HG03139 (cell line): ENCODE measurements around the gene GM2A.
"Not testable (repeated sequence)": the region's sequence is repeated elsewhere in the genome, so short reads cannot be mapped to it uniquely, and the experiment has no call there.

Experiments
- ATAC-seq: cut with Tn5 transposase; IDR thresholded peaks from one replicate; pipeline ENCODE4 v1.9.1; 2021; ENCODE audit not compliant: unreplicated experiment

Gene GM2A

DNA sequence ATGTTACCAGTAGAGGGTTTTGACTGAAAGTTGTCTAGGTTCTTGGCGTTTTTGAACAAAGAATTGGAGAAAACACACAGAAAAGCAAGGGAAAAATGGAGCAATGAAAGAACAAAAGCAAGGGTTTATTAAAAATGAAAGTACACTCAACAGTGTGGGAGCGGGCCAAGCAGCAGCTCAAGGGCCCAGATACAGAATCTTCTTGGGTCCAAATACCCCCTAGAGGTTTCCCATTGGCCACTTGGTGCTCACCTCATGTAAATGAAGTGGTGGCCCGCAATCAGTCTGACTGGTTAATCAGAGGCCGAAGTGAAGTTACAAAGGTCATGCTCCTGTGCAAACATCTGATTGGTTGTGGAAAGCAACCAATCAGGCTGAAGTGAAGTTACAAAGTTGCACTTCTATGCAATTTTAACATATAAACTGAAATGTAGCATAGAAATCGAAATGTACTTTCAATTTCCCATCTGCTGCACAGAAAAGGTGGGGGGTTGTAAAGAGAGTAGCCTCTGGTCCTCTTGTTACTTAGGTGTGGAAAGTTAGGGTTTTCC lies 1.9 kb upstream of the GM2A start:
- ATAC-seq: no peak

DNA sequence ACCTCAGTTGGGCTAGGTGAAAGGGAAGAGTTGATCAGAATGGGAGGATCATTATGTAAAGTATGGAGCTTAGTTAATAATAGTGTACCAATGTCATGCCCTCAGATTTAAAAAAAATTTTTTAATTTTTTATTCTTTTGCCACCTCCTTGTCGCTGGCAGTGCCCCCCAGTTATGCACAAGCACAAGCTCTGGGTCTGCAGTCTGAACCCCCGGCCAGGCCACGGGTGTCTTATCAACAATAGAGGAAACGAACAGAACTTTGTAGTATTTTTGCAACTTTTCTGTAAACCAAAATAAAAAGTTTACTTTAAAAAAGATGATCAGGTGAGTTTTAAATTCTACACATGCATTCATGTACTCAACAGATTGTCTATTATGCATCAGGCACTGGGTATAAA lies 1.4 kb upstream of the GM2A start:
- no peak for ATAC-seq

DNA sequence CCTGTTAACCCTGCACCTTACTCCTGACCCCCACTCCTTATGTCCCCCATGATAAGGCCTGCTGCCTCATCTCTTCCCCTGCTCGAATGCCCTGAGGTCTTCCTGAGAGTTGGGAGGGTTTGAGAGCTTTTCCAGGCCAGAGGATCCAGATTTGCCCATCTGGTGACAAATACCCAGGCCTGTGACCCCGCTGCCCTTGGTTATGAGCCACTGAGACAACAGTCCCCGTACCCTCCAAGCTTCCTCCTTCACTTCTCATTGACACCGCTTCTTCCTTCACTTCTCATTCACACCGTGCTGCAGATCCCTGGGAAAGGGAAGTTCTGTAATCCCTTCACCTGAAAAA lies 593 bp downstream of the GM2A start:
- ATAC-seq: no peak

DNA sequence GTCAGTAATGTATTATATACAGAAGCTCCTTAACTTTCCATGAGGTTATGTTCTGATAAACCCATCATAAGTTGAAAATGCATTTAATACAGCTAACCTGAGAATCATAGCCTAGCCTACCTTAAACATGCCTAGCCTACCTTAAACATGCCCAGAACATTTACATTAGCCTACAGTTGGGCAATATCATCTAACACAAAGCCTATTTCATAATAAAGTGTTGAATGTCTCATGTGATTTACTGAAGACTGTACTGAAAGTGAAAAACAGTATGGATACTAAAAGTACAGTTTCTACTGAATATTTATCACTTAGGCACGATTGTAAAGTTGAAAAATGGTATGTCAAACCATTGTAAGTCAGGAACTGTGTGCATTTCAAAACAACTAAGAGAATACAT lies 1.6 kb downstream of the GM2A start:
- ATAC-seq: no peak

DNA sequence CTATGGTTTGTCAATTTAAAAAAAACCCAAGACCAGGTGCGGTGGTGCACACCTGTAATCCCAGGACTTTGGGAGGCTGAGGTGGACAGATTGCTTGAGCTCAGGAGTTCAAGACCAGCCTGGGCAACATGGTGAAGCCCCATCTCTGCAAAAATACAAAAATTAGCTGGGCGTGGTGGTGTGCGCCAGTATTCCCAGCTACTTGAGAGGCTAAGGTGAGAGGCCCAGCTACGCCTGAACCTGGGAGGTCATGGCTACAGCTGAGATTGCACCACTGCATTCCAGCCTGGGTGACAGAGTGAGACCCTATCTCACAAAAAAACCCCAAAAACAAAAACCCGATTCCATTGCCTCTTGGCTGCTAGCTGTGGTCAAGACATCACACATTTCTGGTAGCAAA lies 2.0 kb downstream of the GM2A start:
- ATAC-seq: not testable (repeated sequence)

DNA sequence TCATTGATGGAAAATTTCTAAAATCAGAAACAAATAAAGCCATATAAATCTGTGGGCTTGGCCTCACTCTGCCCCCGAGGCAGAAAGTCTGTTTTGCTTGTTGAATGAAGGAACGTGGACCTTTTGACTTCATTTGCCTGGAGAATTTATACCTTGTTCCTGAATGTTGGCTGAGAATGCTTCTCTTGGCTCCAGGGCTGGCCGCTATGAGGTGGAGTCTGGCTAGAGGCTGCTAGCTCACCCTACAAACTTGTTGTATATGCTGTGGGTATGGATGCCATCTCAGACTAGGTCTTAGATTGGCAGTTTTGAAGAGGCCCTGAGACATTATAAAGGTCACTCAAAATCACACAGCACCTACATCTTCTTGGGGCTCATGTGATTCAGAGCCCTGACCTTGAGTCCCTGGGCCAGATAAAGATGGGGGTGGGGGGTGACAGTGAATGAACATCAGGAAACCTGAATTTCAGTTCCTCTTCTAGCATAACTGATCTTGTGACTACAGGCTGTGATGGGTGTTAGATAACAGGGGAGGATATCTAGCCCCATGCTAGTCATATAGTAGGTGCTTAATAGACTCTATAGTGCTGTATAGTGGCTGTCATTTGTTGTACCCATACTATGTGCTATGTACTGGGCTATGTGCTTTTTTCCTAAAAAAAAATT lies 2.8 kb downstream of the GM2A start:
- ATAC-seq: peak; percentile 36

DNA sequence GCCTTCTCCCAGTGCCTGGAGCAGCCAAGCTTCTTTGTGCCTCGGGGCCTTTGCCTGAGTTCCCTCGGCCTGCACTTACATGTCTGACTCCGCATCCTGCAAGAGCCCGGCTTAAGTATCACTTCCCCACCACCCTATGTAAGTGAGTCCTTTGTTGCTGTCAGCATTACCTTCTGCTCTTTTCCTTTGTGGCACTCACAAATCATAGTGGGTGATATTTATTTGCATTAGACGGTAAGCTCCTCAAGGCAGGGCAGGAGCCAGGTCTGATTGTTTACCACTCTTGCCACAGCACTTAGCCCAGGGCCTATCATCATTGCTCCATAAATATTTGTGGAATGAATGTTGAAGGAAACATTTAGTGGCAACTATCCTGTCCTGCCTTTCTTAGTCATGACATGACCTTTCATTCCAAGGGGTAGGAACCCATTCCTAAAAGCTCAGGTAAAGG lies 4.8 kb downstream of the GM2A start:
- ATAC-seq: peak; percentile 27

DNA sequence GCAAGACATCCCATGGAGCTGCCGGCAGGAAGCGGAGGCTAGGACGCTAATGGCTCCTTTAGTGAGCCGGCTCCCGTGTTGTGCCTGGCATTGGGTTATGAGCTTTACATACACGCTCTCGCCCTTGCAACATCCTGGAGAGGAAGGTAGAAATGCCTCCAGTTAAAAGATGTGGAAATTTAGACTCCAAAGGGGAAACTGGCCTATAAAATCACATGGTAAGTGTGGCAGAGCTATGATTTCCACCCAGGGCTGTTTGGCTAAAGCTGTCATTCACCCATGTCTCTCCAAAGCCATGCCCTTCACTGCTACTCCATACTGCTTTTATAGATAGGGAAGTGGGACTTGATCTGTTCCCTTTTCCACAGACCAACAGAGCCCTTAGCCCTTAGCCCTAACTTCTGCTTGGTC lies 5.2 kb downstream of the GM2A start:
- no peak for ATAC-seq

DNA sequence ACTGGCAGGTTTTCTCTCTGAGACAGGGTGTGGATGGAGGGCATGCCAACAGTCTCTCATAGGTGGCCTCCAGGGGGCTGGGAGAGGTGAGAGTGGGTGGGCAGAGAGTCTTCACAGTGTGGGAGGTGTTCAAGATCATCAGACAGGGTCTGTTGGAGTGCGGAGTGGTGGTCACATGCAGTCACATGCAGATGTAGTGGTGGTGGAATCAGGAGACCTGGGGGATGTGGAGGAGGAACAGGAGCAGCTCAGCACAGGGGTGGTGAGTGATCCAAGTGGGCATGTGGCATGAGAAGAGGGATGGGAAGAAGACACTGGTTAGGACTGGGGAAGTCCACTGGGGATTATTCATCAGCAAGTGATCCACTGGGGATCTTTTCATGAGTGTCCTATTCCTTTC lies 5.8 kb downstream of the GM2A start:
- no peak for ATAC-seq

DNA sequence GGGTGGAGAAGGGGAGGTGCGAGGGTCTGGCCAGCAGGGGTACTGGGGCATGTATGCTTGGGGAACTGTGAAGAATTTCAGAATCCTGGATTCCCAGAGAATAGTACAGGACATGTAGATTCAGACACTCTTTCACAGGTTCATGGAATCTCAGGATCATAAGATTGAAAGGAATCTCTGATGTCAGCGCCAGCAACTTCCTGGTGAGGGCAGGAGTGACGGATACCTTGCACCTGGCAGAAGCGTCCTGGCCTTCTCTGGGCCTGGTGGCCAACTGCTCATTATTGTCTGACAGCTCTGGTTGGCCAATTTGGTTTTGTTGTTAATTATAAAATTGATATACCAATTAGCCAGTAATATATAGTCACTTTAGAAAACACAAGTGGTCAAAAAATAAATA lies 6.9 kb downstream of the GM2A start:
- no peak for ATAC-seq

DNA sequence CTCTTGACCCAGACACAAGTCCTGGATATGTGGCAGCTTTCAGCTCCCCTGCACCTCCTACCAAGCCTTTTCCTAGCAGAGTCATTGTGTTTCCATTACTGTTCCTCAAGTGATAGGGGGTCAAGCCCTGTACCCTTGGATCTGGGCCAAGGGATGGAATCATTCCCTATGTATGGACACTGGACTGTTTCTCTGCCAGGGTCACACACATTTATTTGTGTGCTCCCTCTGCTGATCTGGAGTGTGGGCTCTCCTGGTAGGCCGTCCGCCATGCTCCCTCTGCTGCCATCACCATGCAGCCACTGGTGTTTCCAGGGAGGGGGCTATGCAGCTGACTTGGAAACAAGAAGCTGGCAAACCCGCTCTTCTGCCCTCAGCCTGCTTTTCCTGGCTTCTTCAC lies 9.5 kb downstream of the GM2A start:
- no peak for ATAC-seq

DNA sequence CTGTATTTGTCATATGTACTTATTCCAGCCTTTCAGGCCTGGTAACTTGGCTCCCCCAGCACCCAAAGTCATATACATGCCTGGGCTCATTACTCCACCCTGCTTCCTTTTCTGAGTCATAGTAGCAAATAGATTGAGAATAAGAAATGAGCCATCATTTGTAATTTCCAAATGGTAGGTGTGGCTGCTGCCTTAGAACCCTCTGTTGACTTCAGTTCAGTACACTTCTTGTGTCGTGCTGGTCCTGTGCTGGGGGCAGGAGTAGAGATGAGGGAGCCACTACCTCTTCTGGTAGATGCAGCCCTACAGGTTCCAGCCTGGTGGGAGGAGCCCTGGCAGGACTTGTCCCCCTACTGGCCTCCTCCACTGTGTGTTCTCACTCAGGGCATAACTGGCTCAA lies 11.1 kb downstream of the GM2A start:
- ATAC-seq: no peak

DNA sequence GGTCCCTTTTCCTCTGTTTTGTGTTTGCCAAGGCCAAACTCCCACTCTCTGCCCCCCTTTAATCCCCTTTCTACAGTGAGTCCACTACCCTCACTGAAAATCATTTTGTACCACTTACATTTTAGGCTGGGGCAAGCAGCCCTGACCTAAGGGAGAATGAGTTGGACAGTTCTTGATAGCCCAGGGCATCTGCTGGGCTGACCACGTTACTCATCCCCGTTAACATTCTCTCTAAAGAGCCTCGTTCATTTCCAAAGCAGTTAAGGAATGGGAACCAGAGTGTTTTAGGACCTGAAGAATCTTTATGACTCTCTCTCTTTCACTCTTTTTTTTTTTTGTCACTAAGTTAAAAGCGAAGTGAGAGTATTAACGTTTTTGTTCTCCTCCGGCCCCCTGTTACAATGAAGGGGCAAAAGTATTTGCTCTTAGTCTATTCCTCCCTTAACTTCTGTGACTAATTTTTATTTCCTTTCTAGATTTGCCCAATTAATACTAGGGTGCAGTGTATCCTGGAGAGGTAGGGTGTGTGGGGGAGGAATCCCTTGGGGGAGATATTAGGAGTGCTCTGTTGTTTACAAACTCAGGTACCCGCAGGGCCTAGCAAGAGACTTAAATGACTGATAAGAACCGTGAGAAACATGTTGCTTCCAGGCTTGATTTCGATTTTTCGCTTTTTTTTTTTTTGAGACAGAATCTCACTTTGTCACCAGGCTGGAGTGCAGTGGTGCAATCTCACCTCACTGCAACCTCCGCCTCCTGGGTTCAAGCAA lies 14.7 kb downstream of the GM2A start:
- no peak for ATAC-seq

DNA sequence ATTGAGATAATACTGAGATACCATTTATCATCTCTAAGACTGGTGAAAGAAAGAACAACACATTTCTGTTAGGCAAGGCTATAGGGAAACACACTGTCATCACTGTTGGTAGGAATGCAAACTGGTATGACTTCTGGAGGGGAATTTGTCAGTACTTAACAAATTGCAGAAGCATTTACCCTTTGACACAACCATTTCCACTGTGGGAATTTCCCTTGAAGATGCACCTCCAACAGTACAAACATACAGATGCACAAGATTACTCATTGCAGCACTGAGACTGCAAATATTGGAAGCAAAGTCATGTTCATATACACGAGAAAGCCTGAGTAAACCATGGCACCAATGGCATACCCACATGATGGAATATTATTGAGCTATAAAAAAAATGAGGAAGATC lies 17.6 kb downstream of the GM2A start:
- peak; percentile 73 for ATAC-seq

DNA sequence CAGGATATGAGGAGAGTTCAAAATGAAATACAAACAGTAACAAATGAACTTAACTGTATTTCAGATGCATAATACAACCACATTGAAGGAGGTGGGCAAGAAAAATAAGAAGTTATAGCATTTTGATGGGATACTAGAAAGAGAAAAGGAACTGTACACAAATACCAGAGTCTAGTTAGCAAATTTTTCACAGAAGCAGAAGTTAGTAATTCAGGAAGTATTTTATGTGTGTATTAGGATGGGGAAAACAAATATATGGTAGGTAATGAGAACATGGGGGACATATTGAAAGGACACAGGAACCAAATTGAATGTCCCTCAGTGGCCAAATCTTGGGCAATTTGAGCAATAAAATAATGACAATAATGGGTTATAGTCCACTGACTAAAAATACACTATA lies 18.4 kb downstream of the GM2A start:
- no peak for ATAC-seq

DNA sequence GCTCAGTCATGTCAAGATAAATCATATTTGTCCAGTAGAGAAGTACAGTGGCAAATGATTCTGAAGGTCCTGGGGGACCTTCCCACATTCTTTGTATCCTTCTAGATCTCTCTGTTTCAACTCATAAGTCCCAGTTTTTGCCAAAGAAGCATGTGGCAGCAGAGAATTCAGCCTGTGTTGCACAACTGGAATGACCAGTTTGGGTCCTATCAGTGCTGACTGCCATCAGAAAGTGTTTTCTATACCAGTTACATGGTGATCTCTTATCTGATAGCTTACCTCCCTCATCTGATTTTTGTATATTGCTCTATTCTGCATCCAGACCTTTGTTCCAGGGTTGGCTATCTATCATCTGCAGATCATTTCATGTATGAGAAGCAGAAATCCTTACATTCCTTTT lies 21.7 kb downstream of the GM2A start:
- ATAC-seq: no peak

DNA sequence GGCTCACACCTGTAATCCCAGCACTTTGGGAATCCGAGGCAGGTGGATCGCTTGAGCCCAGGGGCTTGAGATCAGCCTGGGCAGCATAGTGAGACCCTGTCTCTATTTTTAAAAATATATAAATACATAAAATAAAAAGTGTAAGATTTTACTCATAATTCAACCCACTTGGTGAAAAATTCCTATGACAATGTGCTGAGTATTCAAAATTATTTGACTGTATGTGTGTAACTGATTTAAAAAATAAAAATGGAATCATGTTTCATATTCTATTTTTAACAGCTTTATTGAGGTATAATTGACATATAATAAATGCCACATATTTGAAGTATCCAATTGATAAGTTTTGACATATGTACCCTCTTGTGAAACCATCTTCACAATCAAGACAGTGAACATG lies 22.8 kb downstream of the GM2A start:
- ATAC-seq: no peak

DNA sequence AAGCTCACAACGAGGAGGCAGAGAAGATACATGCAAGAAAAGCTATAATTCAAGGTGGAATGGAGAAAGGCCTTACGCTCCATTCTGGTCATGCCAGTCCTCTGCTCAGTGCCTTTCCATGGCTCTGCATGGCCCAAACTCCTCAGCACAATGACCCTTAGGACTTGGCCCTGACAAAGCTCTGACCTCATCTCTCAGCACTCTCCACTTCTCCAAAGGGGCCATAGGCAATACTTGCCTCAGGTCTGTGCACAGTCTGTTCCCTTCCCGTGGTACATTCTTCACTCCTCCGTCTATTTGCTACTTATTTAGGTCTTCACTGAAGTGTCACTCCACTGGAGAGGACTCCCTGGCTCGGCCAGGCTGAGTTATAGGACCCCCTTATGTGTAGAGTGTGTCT lies 25.9 kb downstream of the GM2A start:
- ATAC-seq: no peak

DNA sequence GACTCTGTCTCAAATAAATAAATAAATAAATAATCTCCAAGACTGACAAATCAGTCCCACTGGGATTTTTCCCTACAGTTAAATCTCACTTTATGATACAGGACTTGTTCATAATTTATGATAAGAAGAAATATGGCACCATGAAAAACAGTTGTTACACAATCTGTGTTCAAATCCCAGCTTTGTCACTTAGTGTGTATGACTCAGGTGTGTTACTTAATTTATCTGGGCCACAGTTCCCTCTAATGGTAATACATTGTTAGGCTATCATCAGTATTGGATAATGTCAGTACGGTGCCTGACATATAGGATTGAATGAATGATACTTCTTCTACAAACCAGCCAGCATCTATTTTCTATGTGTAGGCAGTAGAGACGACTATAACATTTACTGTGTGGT lies 27.5 kb downstream of the GM2A start:
- ATAC-seq: no peak

DNA sequence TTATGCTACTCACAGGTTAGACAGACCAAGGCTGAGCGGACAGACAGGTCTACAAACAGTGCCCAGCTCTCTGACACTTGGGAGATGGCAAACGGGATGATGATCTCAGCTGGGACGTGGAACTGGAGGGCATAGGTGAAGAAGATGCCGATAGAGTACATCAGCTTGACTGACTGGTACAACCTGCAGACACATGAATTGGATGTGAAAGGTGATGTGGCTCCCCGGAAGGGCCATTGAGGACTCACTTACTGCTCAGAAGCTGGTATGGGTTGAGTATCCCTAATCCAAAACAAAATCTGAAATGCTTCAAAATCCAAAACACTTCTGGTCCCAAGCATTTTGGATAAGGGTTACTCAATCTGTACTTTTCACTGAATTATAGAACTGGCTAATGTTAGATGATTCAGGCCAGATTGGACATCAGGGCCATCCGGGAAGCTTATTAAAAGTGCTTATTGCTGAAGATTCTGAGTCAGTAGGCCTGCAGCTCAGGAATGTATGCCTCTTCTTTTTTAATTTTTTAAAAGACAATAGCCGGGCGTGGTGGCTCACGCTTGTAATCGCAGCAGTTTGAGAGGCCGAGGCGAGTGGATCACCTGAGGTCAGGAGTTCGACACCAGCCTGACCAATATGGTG lies 28.1 kb downstream of the GM2A start:
- no peak for ATAC-seq

DNA sequence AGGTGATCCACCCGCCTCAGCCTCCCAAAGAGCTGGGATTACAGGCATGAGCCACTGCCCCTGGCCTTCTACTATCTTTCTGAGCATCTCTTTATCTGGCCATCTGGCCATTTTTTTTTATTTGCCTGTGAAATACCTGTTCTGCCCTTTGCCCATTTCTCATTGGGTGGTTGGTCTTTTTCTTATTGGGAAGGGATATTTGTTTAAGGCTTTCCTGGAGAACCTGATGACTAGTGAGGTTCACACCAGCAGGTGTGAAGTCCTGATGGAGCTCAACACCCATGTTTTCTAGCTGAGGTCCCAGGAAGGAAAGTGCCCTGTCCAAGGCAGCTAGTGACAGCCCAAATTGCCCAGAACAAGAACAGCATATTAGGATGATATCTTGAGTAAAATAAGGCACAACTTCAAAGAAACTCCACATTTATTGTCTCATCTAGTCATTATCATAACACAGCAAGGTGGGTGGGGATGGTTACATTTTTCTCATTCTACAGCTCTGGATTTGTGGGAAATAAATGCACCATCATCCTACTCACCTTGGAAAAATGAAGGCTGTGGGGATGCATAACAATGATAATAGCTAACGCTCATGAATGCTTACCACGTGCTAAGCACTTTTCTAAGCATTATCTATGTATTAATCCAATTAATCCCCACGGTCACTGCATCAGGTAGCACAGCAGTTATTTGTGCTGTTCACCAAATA lies 30.3 kb downstream of the GM2A start:
- ATAC-seq: no peak
